GM12865 (cell line): ENCODE data around the gene PFKFB2.

Experiments used
- DNase-seq: peaks from one replicate; pipeline ENCODE4 v3.0.0; 2010; ENCODE audit warnings: low read depth
- H3K4me3 ChIP-seq: 2 replicates; pipeline ENCODE4 v1.5.1; 2011; ENCODE audit warnings: mild to moderate bottlenecking, low read depth, low read length, control low read depth
- CTCF ChIP-seq: IDR thresholded peaks from 2 replicates; pipeline ENCODE4 v1.5.1; 2011; ENCODE audit warnings: low read length, control low read depth, low read depth, inconsistent platforms; ENCODE audit not compliant: insufficient read depth; ENCODE audit errors: missing control alignments

The PFKFB2 gene

GRCh38 chr1:207018707-207019106 lies 34.4 kb upstream of the PFKFB2 start:
- H3K4me3 ChIP-seq: no peak overlapping the region
- no peak for TF ChIP-seq CTCF
- DNase-seq: no peak

GRCh38 chr1:207019161-207019560 lies 33.9 kb upstream of the PFKFB2 start:
- no peak for DNase-seq
- no peak overlapping the region for H3K4me3 ChIP-seq
- no peak for TF ChIP-seq CTCF

- no peak overlapping the region for H3K4me3 ChIP-seq
- no peak for DNase-seq
These were observed 33.4 kb upstream of the PFKFB2 start for GRCh38 chr1:207019661-207020060.

GRCh38 chr1:207020065-207020708 lies 32.9 kb upstream of the PFKFB2 start:
- DNase-seq: no peak
- no peak overlapping the region for H3K4me3 ChIP-seq
- TF ChIP-seq CTCF: no peak

More at GRCh38 chr1:207019661-207020060, 33.4 kb upstream of the PFKFB2 start:
- TF ChIP-seq CTCF: no peak

GRCh38 chr1:207020709-207021107 lies 32.4 kb upstream of the PFKFB2 start:
- no peak overlapping the region for H3K4me3 ChIP-seq
- TF ChIP-seq CTCF: no peak

GRCh38 chr1:207021139-207021861 lies 31.8 kb upstream of the PFKFB2 start:
- H3K4me3 ChIP-seq: no peak overlapping the region
- TF ChIP-seq CTCF: no peak
- no peak for DNase-seq

More at GRCh38 chr1:207020709-207021107, 32.4 kb upstream of the PFKFB2 start:
- no peak for DNase-seq
